ENCODE data around the gene SFTA2. TPM values are rescaled to one million over a fixed set of nuclear protein-coding genes. Genes with fewer than 3 reads are reported as not detected.

SFTA2 gene
- total and polyA plus RNA-seq, 2 experiments from 2014 or later, result not detected

DNA sequence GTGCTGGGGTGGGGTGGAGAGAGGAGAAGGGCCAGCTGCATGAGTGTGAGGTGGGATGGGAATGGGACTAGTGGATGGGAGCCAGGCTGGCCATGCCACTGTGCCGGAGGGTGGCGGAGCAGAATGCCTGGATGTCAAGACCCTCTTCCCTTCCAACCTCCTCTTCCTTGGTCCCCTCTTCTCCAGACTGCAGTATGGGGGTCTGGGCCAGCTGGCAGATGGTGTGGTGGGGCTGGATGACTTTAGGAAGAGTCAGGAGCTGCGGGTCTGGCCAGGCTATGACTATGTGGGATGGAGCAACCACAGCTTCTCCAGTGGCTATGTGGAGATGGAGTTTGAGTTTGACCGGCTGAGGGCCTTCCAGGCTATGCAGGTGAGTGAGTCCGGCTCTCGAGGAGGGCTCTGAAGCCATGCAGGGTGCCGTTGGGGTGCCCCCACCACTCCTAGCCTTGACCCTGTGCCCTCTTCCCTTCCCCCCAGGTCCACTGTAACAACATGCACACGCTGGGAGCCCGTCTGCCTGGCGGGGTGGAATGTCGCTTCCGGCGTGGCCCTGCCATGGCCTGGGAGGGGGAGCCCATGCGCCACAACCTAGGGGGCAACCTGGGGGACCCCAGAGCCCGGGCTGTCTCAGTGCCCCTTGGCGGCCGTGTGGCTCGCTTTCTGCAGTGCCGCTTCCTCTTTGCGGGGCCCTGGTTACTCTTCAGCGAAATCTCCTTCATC is 40.0 kb downstream of the SFTA2 start:
- no peaks in the 10 kb centered on the region for H3K27me3 ChIP-seq (replicated peaks; ENCODE audit: insufficient read depth)
- no peak overlapping the region for H2AFZ ChIP-seq
- H3K9me3 ChIP-seq (ENCODE audit: low read depth), result no peaks in the 10 kb centered on the region
- H3K9ac ChIP-seq, result no peak overlapping the region
- no peaks in the 10 kb centered on the region for H4K20me1 ChIP-seq (ENCODE audit: insufficient read depth)
- no peak overlapping the region for H3K4me2 ChIP-seq (ENCODE audit: unreplicated experiment)
- no peak for TF ChIP-seq EZH2phosphoT487 (IDR thresholded peaks at IDR 0.05; ENCODE audit: insufficient read depth, low read depth)
- no peak for TF ChIP-seq EZH2 (IDR thresholded peaks at IDR 0.05; ENCODE audit: insufficient read depth, poor library complexity, severe bottlenecking)
- in situ Hi-C loops (cut with MboI), result no loop called here
- peaks cover 11% of the 10 kb centered on the region for H3K79me2 ChIP-seq (ENCODE audit: insufficient read depth)
- no peak overlapping the region for H3K27ac ChIP-seq
- no peak overlapping the region for H3K4me3 ChIP-seq
- H3K9me2 ChIP-seq (ENCODE audit: insufficient read depth), result no peaks in the 10 kb centered on the region
- peaks cover 20% of the 10 kb centered on the region for H3K4me1 ChIP-seq (ENCODE audit: insufficient read depth)
- peaks cover 14% of the 10 kb centered on the region for H3F3A ChIP-seq (ENCODE audit: insufficient read depth)
- no peaks in the 10 kb centered on the region for H3K36me3 ChIP-seq (ENCODE audit: low read depth)
- DNase-seq, result no peak
- WGBS, 2 experiments (ENCODE audit: low coverage in 1 of 2, low lambda C conversion rate in 2 of 2, missing lambda C conversion rate in 2 of 2), result 88 to 91% methylated on average over 20 to 21 of the region's 21 CpGs

DNA sequence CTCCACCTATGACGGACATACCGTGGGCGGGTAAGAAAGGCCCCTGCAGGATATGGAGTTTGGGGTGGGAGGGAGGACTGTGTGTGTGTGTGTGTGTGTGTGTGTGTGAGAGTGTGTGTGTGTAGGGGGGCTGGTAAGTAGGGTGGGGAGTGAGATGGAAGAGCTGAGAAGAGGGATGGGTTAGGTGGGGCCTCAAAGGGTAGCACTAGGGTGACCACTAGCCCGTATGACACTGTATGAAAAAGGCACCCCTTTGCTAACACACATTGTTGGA is 40.6 kb downstream of the SFTA2 start:
- Histone ChIP-seq H3K36me3 (ENCODE audit: low read depth) (no peaks in the 10 kb centered on the region), H4K20me1 (ENCODE audit: insufficient read depth) (no peaks in the 10 kb centered on the region), H3K27ac (no peak overlapping the region), H3K9me3 (ENCODE audit: low read depth) (no peaks in the 10 kb centered on the region), H2AFZ (no peak overlapping the region), H3F3A (ENCODE audit: insufficient read depth) (peaks cover 20% of the 10 kb centered on the region), H3K79me2 (ENCODE audit: insufficient read depth) (peaks cover 17% of the 10 kb centered on the region), H3K4me1 (ENCODE audit: insufficient read depth) (peaks cover 26% of the 10 kb centered on the region), H3K9ac (no peak overlapping the region), H3K4me2 (ENCODE audit: unreplicated experiment) (no peak overlapping the region), H3K27me3 (replicated peaks; ENCODE audit: insufficient read depth) (no peaks in the 10 kb centered on the region), H3K9me2 (ENCODE audit: insufficient read depth) (no peaks in the 10 kb centered on the region), H3K4me3 (no peak overlapping the region)
- 98 to 100% methylated on average over 3 to 4 of the region's 4 CpGs for WGBS, 2 experiments (ENCODE audit: low coverage in 1 of 2, low lambda C conversion rate in 2 of 2, missing lambda C conversion rate in 2 of 2)
- TF ChIP-seq EZH2phosphoT487 (IDR thresholded peaks at IDR 0.05; ENCODE audit: insufficient read depth, low read depth), result no peak
- no peak for TF ChIP-seq EZH2 (IDR thresholded peaks at IDR 0.05; ENCODE audit: insufficient read depth, poor library complexity, severe bottlenecking)
- in situ Hi-C loops (cut with MboI), result no loop called here
- DNase-seq, result no peak

DNA sequence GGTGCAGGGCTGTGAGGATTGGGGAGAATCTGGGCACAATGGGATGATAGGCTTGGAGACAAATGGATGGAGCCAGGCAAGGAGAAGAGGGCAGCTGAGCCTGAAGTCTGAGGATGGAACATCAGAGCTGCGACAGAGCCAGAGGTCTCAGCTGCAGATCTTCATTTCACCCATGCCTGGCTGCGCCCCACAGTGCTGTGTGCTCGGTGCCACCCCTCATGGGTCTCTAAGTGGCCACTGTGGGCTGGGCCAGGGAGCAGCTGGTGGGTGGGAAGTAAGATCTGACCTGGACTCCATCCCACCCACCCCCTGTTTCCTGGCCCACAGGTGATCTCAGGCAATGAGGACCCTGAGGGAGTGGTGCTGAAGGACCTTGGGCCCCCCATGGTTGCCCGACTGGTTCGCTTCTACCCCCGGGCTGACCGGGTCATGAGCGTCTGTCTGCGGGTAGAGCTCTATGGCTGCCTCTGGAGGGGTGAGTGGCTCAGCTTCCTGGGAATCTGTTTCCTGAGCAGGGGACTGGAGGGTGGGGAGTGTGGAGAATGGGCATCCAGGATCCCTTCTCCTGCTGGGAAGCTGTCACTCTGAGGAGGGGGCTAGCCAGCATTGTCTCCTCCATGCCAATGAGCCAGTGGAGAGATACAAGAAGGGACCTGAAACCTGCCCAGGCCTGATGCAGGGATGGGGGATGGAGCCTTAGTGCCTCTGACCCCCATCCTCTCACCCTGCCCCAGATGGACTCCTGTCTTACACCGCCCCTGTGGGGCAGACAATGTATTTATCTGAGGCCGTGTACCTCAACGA is 41.1 kb downstream of the SFTA2 start:
- in situ Hi-C loops (cut with MboI), result no loop called here
- H3K4me1 ChIP-seq (ENCODE audit: insufficient read depth), result peaks cover 29% of the 10 kb centered on the region
- H3K4me3 ChIP-seq, result no peak overlapping the region
- no peak overlapping the region for H2AFZ ChIP-seq
- no peak for DNase-seq
- no peaks in the 10 kb centered on the region for H3K27me3 ChIP-seq (replicated peaks; ENCODE audit: insufficient read depth)
- WGBS, 2 experiments (ENCODE audit: low coverage in 1 of 2, low lambda C conversion rate in 2 of 2, missing lambda C conversion rate in 2 of 2), result 90 to 91% methylated on average over 10 to 12 of the region's 12 CpGs
- no peak overlapping the region for H3K27ac ChIP-seq
- no peaks in the 10 kb centered on the region for H3K9me3 ChIP-seq (ENCODE audit: low read depth)
- H3K4me2 ChIP-seq (ENCODE audit: unreplicated experiment), result no peak overlapping the region
- H3F3A ChIP-seq (ENCODE audit: insufficient read depth), result peaks cover 20% of the 10 kb centered on the region
- no peaks in the 10 kb centered on the region for H3K36me3 ChIP-seq (ENCODE audit: low read depth)
- no peak overlapping the region for H3K9ac ChIP-seq
- peaks cover 20% of the 10 kb centered on the region for H3K79me2 ChIP-seq (ENCODE audit: insufficient read depth)
- H3K9me2 ChIP-seq (ENCODE audit: insufficient read depth), result no peaks in the 10 kb centered on the region
- H4K20me1 ChIP-seq (ENCODE audit: insufficient read depth), result no peaks in the 10 kb centered on the region
- no peak for TF ChIP-seq EZH2phosphoT487 (IDR thresholded peaks at IDR 0.05; ENCODE audit: insufficient read depth, low read depth)
- TF ChIP-seq EZH2 (IDR thresholded peaks at IDR 0.05; ENCODE audit: insufficient read depth, poor library complexity, severe bottlenecking), result no peak

DNA sequence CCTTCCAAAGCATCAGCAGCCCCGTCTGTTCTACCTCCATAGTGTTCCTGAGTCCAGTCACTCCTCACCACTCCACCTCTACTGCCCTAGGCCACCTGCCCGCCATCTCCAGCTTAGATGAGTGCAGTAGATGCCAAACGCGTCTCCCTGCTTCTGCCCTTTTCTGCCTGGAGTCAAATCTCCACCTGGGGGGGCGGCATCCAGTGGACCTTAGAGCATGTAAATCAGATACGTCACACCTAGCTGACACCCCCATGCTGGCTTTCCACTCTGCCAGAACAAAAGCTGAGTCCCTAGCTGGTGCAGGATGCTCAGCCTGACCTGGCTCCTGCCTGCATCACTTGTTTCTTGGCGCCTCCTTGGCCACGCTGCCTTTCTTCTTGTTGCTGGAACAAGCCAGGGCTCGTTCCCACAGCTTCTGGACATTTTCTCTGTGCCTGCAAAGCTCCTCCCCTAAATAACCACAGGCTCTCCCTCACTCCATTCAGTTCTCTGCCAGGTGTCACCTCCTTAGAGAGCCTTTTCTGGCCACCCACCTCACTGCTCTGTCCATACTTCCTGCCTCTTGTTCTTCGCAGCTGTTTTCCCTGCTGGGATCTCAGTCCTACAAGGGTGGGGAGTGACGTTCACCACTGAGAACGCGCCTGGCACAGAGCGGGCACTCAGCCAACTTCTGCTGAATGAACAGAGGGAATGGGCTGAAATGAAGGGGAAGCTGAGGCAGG is 41.9 kb downstream of the SFTA2 start:
- in situ Hi-C loops (cut with MboI), result no loop called here
- no peaks in the 10 kb centered on the region for H3K27me3 ChIP-seq (replicated peaks; ENCODE audit: insufficient read depth)
- no peaks in the 10 kb centered on the region for H3K9me2 ChIP-seq (ENCODE audit: insufficient read depth)
- no peak overlapping the region for H3K4me2 ChIP-seq (ENCODE audit: unreplicated experiment)
- no peak overlapping the region for H3K9ac ChIP-seq
- H3F3A ChIP-seq (ENCODE audit: insufficient read depth), result peaks cover 25% of the 10 kb centered on the region
- TF ChIP-seq EZH2phosphoT487 (IDR thresholded peaks at IDR 0.05; ENCODE audit: insufficient read depth, low read depth) (no peak), EZH2 (IDR thresholded peaks at IDR 0.05; ENCODE audit: insufficient read depth, poor library complexity, severe bottlenecking) (no peak)
- WGBS, 2 experiments (ENCODE audit: low coverage in 1 of 2, low lambda C conversion rate in 2 of 2, missing lambda C conversion rate in 2 of 2), result 90% methylated on average over 14 of the region's 14 CpGs
- no peak for DNase-seq
- H3K4me3 ChIP-seq, result no peak overlapping the region
- H2AFZ ChIP-seq, result no peak overlapping the region
- no peak overlapping the region for H3K27ac ChIP-seq
- H3K4me1 ChIP-seq (ENCODE audit: insufficient read depth), result peaks cover 35% of the 10 kb centered on the region
- no peaks in the 10 kb centered on the region for H4K20me1 ChIP-seq (ENCODE audit: insufficient read depth)
- no peaks in the 10 kb centered on the region for H3K9me3 ChIP-seq (ENCODE audit: low read depth)
- H3K79me2 ChIP-seq (ENCODE audit: insufficient read depth), result peaks cover 28% of the 10 kb centered on the region
- H3K36me3 ChIP-seq (ENCODE audit: low read depth), result no peaks in the 10 kb centered on the region

Data from GM23248 (cell line).